Fibroblast of mammary gland (primary cell): ENCODE data around the gene CADPS.

Source experiments
- DNase-seq: peaks from one replicate; pipeline ENCODE4 v3.0.0-alpha.2; 2010; ENCODE audit warnings: low read depth
- H3K4me3 ChIP-seq: 2 replicates; pipeline ENCODE4 v1.5.1; 2011; ENCODE audit warnings: low read depth, mild to moderate bottlenecking, low read length, moderate library complexity; ENCODE audit not compliant: control insufficient read depth
- TF ChIP-seq, protein P1 (sequence below): conservative IDR thresholded peaks from 2 replicates; pipeline ENCODE4 v1.5.1; 2011; ENCODE audit warnings: low read depth, low read length, inconsistent platforms; ENCODE audit not compliant: control insufficient read depth, insufficient read depth

The CADPS gene

GRCh38 chr3:62621925-62622324, 253.3 kb downstream of the CADPS start:
- DNase-seq: no peak
- H3K4me3 ChIP-seq: no peak overlapping the region
- TF ChIP-seq, protein P1, sequence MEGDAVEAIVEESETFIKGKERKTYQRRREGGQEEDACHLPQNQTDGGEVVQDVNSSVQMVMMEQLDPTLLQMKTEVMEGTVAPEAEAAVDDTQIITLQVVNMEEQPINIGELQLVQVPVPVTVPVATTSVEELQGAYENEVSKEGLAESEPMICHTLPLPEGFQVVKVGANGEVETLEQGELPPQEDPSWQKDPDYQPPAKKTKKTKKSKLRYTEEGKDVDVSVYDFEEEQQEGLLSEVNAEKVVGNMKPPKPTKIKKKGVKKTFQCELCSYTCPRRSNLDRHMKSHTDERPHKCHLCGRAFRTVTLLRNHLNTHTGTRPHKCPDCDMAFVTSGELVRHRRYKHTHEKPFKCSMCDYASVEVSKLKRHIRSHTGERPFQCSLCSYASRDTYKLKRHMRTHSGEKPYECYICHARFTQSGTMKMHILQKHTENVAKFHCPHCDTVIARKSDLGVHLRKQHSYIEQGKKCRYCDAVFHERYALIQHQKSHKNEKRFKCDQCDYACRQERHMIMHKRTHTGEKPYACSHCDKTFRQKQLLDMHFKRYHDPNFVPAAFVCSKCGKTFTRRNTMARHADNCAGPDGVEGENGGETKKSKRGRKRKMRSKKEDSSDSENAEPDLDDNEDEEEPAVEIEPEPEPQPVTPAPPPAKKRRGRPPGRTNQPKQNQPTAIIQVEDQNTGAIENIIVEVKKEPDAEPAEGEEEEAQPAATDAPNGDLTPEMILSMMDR: no peak

DNA sequence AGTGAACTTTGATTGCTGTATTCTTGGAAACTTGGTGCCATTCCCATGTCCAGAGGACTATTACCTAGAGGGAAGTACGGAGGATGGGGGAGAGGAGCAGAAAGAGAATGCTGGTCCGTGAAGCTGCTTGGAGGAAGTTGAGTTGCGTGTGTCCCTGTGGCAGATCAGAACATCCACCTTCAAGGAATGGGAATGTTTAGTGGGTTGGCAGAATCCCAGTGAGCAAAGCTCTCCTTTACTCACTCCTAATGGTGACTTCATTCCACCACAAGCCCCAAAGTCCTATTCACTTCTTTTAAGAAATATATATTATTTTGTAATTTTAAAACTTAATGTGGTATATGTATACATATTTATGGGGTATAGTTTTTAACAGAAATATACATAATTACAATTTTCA, 254.0 kb downstream of the CADPS start:
- TF ChIP-seq, protein P1: no peak
- H3K4me3 ChIP-seq: no peak overlapping the region
- peak; percentile 60 for DNase-seq

DNA sequence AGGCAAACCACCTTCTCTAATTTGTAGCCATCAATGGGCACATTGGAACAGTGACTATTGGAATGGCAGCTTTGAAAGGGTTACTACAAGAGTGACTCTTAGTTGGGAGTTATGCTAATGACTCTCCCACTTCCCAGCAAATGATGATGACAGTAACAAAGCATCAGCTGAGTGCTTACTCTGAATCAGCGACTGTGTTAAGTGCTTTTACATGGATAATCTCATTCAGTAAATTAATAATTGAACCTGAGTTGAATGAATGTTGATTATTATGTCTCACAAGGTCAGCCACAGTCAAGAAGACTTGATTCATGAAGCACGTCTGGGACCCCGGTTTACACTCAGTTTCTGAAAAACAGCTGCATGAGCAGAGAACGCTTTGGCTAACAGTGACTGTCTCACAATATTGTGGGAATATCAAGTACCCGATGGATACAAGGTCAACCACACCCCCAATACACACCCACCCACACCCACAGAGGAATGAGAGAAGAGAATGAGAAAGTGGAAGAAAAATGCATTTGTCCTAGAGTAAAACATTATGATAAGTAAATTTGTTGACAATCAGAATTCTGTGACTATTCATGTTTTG, 259.9 kb downstream of the CADPS start:
- no peak overlapping the region for H3K4me3 ChIP-seq
- DNase-seq: peak; percentile 72
- TF ChIP-seq, protein P1: no peak

- H3K4me3 ChIP-seq: no peak overlapping the region
- no peak for DNase-seq
- TF ChIP-seq, protein P1: no peak
Measured at GRCh38 chr3:62614527-62614926, 260.7 kb downstream of the CADPS start.

DNA sequence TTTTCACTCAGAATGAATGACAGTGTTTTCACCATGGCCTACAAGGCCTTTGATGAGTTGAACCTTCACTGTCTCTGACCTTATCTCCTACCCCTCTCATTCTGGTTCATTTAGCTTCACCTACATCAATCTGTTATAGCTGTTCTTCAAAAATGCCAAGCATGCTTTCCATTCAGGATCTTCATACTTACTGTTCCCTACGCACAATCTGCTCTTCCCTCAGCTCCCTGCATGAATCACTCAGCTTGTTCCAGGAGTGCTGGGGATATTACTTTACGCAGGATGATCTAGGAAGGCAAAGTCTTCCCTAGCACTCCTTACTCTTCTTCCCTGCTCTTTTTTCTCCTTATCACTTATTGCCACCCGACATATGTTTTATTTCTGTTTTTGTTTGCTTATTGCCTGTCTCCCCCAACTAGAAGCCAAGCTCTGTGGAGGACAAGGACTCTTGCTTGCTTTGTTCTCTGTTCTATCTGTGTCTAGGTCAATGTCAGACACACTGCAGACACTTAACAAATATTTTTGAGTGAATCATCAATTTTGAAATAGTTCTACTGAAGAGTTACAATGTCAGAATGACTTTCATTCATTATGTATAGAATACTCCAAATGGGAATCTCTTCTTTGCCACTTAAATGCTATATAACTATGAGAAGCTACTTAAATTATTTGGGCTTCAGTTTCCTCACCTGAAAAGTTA, 263.5 kb downstream of the CADPS start:
- no peak overlapping the region for H3K4me3 ChIP-seq
- TF ChIP-seq, protein P1: no peak
- DNase-seq: peak; percentile 84

DNA sequence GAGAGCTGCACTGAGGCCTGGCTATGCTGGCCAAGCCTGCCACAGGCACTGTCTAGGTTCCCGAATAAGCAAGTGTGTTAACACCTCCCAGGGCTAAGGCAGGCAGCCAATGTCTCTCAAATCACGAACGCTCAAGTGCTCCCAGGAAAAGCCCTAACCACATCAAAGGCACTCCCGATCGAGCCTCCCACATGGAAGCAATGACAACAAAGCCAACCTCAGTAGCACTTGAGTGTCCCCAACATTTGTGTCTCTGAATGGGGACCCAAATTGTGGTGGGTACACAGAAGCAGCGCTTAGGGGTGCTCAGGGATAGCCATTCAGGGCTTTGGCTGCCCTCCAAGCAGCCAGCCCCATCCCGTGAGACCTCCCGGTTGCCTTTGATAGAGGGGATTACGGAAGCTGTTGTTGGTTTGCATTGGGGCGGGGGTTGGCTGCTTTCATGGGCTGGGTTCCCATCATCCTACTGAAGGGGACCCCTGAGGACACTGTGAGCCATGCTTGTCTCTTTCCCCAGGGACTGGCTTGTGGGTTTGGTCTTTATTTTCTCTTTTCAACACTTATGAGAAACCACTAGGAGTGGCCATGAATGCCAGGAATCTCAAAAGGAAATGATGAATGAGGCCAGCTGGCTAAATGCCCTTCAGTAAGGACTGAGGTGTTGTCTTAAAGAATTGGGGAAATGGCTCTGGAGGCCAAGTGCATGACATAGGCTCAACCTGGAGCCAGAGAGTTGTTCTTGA, 267.8 kb downstream of the CADPS start:
- TF ChIP-seq, protein P1: no peak

More for the DNA sequence above, 267.8 kb downstream of the CADPS start:
- no peak overlapping the region for H3K4me3 ChIP-seq
- peak; percentile 94 for DNase-seq
